Hepatocyte (in vitro differentiated cells): Measurements from ENCODE around the gene SNX9. TPM values are rescaled to one million over a fixed set of nuclear protein-coding genes. Genes with fewer than 3 reads are reported as not detected.

Experiments
- DNase-seq: peaks from one replicate; pipeline ENCODE4 v3.0.0-alpha.2; 2016; ENCODE audit warnings: low spot score
- H2AFZ ChIP-seq: fragments of 200-600 bp; sonication (generic); 2 replicates; pipeline ENCODE4 v1.6.0; 2016; ENCODE audit warnings: antibody characterized with exemption, mild to moderate bottlenecking
- H3K27ac ChIP-seq: fragments of 200-600 bp; sonication (generic); 2 replicates; pipeline ENCODE4 v1.5.1; 2016; ENCODE audit warnings: mild to moderate bottlenecking
- H3K27me3 ChIP-seq: fragments of 200-600 bp; sonication (generic); 2 replicates; pipeline ENCODE4 v1.6.1; 2016
- H3K36me3 ChIP-seq: fragments of 200-600 bp; sonication (generic); replicated peaks from 2 replicates; pipeline ENCODE4 v1.5.1; 2016; ENCODE audit warnings: low read depth; ENCODE audit not compliant: insufficient read depth
- H3K4me1 ChIP-seq: fragments of 200-600 bp; sonication (generic); 2 replicates; pipeline ENCODE4 v1.5.1; 2016; ENCODE audit warnings: mild to moderate bottlenecking, moderate library complexity; ENCODE audit not compliant: insufficient read depth
- H3K4me2 ChIP-seq: fragments of 200-600 bp; sonication (generic); 2 replicates; pipeline ENCODE4 v1.6.0; 2016
- H3K4me3 ChIP-seq: fragments of 200-600 bp; sonication (generic); 2 replicates; pipeline ENCODE4 v1.5.1; 2016; ENCODE audit warnings: mild to moderate bottlenecking
- H3K79me2 ChIP-seq: fragments of 200-600 bp; sonication (generic); 2 replicates; pipeline ENCODE4 v1.6.0; 2017; ENCODE audit warnings: mild to moderate bottlenecking
- H3K9me2 ChIP-seq: fragments of 200-600 bp; sonication (generic); replicated peaks from 2 replicates; pipeline ENCODE4 v1.6.0; 2017; ENCODE audit warnings: mild to moderate bottlenecking; ENCODE audit not compliant: insufficient read depth
- H3K9me3 ChIP-seq: fragments of 200-600 bp; sonication (generic); 2 replicates; pipeline ENCODE4 v1.5.1; 2016; ENCODE audit warnings: low read depth, mild to moderate bottlenecking
- H4K20me1 ChIP-seq: fragments of 200-600 bp; sonication (generic); 2 replicates; pipeline ENCODE4 v1.6.0; 2016; ENCODE audit warnings: mild to moderate bottlenecking; ENCODE audit not compliant: insufficient read depth, poor library complexity, severe bottlenecking
- CTCF ChIP-seq: fragments of 200-600 bp; sonication (generic); IDR thresholded peaks from 2 replicates; pipeline ENCODE4 v1.5.1; 2016; ENCODE audit warnings: antibody characterized with exemption, mild to moderate bottlenecking; ENCODE audit not compliant: poor library complexity
- EZH2 ChIP-seq: fragments of 200-600 bp; sonication (generic); IDR thresholded peaks from 2 replicates; pipeline ENCODE4 v1.6.1; 2016; ENCODE audit warnings: antibody characterized with exemption, mild to moderate bottlenecking, borderline replicate concordance
- EZH2phosphoT487 ChIP-seq: fragments of 200-600 bp; sonication (generic); IDR thresholded peaks from one replicate; pipeline ENCODE4 v1.6.1; 2018; ENCODE audit warnings: antibody characterized with exemption, mild to moderate bottlenecking, low read depth, moderate library complexity; ENCODE audit not compliant: unreplicated experiment, severe bottlenecking
- WGBS: methylation state at CpG from one replicate; pipeline ENCODE4 v1.1.6; 2016; ENCODE audit warnings: low lambda C conversion rate; ENCODE audit errors: missing lambda C conversion rate; 5-methylcytosine and 5-hydroxymethylcytosine counted together
- polyA plus RNA-seq: library from polyadenylated mRNA; unstranded; fragments of >200 nt; fragmentation: Nextera tagmentation; extraction: Ambion mirVana; gene quantifications from 2 replicates; pipeline ENCODE4 v1.2.1, GENCODE V29; 2016
- total RNA-seq: library from RNA; depleted of rRNA; stranded (reverse); fragments of >200 nt; gene quantifications from 2 replicates; pipeline ENCODE4 v1.2.3, GENCODE V29; 2014

SNX9 gene
- total and polyA plus RNA-seq, 2 experiments from 2014 or later = 34.1 to 34.7 TPM

- no peaks in the 10 kb centered on the region for H4K20me1 ChIP-seq
- peak; percentile 66 for DNase-seq
- H3K4me2 ChIP-seq = peak overlapping the region; percentile 18
- H3K36me3 ChIP-seq = no peaks in the 10 kb centered on the region
- H2AFZ ChIP-seq = no peak overlapping the region
- no peaks in the 10 kb centered on the region for H3K27me3 ChIP-seq
- H3K4me1 ChIP-seq = peaks cover 27% of the 10 kb centered on the region
- no peaks in the 10 kb centered on the region for H3K79me2 ChIP-seq
- 76% methylated on average over 9 of the region's 9 CpGs for WGBS
- H3K9me3 ChIP-seq = no peaks in the 10 kb centered on the region
- TF ChIP-seq EZH2phosphoT487 = no peak
- no peak for TF ChIP-seq EZH2
- no peak for TF ChIP-seq CTCF
- H3K27ac ChIP-seq = peak overlapping the region; percentile 100
- H3K4me3 ChIP-seq = no peak overlapping the region
- H3K9me2 ChIP-seq = no peaks in the 10 kb centered on the region
These were observed 128.8 kb downstream of the SNX9 start for GRCh38 chr6:157951828-157952227.

- peak overlapping the region; percentile 100 for H3K27ac ChIP-seq
- H2AFZ ChIP-seq = no peak overlapping the region
- no peaks in the 10 kb centered on the region for H3K36me3 ChIP-seq
- H3K79me2 ChIP-seq = no peaks in the 10 kb centered on the region
- peak; percentile 26 for DNase-seq
- H3K4me3 ChIP-seq = no peak overlapping the region
- 84% methylated on average over 7 of the region's 7 CpGs for WGBS
- H3K9me2 ChIP-seq = no peaks in the 10 kb centered on the region
- H3K9me3 ChIP-seq = no peaks in the 10 kb centered on the region
- H3K27me3 ChIP-seq = no peaks in the 10 kb centered on the region
- H4K20me1 ChIP-seq = no peaks in the 10 kb centered on the region
- peaks cover 27% of the 10 kb centered on the region for H3K4me1 ChIP-seq
- TF ChIP-seq EZH2 (no peak), CTCF (no peak), EZH2phosphoT487 (no peak)
- no peak overlapping the region for H3K4me2 ChIP-seq
These were observed 129.9 kb downstream of the SNX9 start for GRCh38 chr6:157952861-157953351.

- Histone ChIP-seq H3K4me2 (peak overlapping the region; percentile 46), H3K4me3 (no peak overlapping the region), H3K4me1 (peaks cover 27% of the 10 kb centered on the region), H3K27ac (peak overlapping the region; percentile 100), H3K36me3 (no peaks in the 10 kb centered on the region), H4K20me1 (no peaks in the 10 kb centered on the region), H2AFZ (no peak overlapping the region), H3K27me3 (no peaks in the 10 kb centered on the region), H3K79me2 (no peaks in the 10 kb centered on the region), H3K9me2 (no peaks in the 10 kb centered on the region), H3K9me3 (no peaks in the 10 kb centered on the region)
- WGBS = 73% methylated on average over 7 of the region's 7 CpGs
- TF ChIP-seq CTCF = no peak
- no peak for TF ChIP-seq EZH2phosphoT487
- TF ChIP-seq EZH2 = no peak
- peak; percentile 31 for DNase-seq
These were observed 130.6 kb downstream of the SNX9 start for GRCh38 chr6:157953580-157954091.
